HEK293 (cell line): ENCODE data around the gene C5AR2.

Experiments used
- GLIS2 ChIP-seq: fragments of 450-650 bp; formaldehyde crosslinking; IDR thresholded peaks from 2 replicates; pipeline ENCODE4 v1.5.1; 2016; ENCODE audit warnings: missing biosample characterization, missing genetic modification characterization
- HOXA7 ChIP-seq: sonication (generic); formaldehyde crosslinking; IDR thresholded peaks from 2 replicates; pipeline ENCODE4 v1.8.1; 2022; ENCODE audit warnings: missing genetic modification reagents, borderline replicate concordance
- HOXD13 ChIP-seq: sonication (generic); formaldehyde crosslinking; IDR thresholded peaks from 2 replicates; pipeline ENCODE4 v1.8.0; 2022; ENCODE audit warnings: missing genetic modification reagents, borderline replicate concordance
- KLF7 ChIP-seq: fragments of 450-650 bp; formaldehyde crosslinking; IDR thresholded peaks from 2 replicates; pipeline ENCODE4 v1.5.1; 2016; ENCODE audit warnings: missing biosample characterization, missing genetic modification characterization, borderline replicate concordance
- MEIS1 ChIP-seq: sonication (generic); formaldehyde crosslinking; IDR thresholded peaks from 2 replicates; pipeline ENCODE4 v1.8.1; 2022; ENCODE audit warnings: missing genetic modification reagents, mild to moderate bottlenecking, borderline replicate concordance
- SCRT2 ChIP-seq: fragments of 450-650 bp; formaldehyde crosslinking; IDR thresholded peaks from 2 replicates; pipeline ENCODE4 v1.5.1; 2016; ENCODE audit warnings: missing biosample characterization, missing genetic modification characterization
- SETDB1 ChIP-seq: IDR thresholded peaks from one replicate; pipeline ENCODE4 v1.6.1; 2017; ENCODE audit warnings: mild to moderate bottlenecking, low read length, moderate library complexity, mixed read lengths; ENCODE audit not compliant: insufficient read length
- SP2 ChIP-seq: fragments of 450-650 bp; formaldehyde crosslinking; IDR thresholded peaks from 2 replicates; pipeline ENCODE4 v1.5.1; 2016; ENCODE audit warnings: missing biosample characterization, missing genetic modification characterization
- TCF7L2 ChIP-seq: IDR thresholded peaks from 2 replicates; pipeline ENCODE4 v1.6.1; 2011; ENCODE audit warnings: low read depth, mild to moderate bottlenecking, inconsistent platforms, low read length, moderate library complexity, borderline replicate concordance
- YY1 ChIP-seq: fragments of 450-650 bp; formaldehyde crosslinking; IDR thresholded peaks from 2 replicates; pipeline ENCODE4 v1.5.1; 2018; ENCODE audit warnings: missing biosample characterization, missing genetic modification characterization
- ZBTB48 ChIP-seq: fragments of 450-650 bp; formaldehyde crosslinking; IDR thresholded peaks from 2 replicates; pipeline ENCODE4 v1.5.1; 2016; ENCODE audit warnings: missing biosample characterization, missing genetic modification characterization
- ZFP69B ChIP-seq: fragments of 450-650 bp; formaldehyde crosslinking; IDR thresholded peaks from 2 replicates; pipeline ENCODE4 v1.5.1; 2016; ENCODE audit warnings: missing biosample characterization, missing genetic modification characterization
- ZNF2 ChIP-seq: fragments of 450-650 bp; formaldehyde crosslinking; IDR thresholded peaks from 2 replicates; pipeline ENCODE4 v1.5.1; 2016; ENCODE audit warnings: missing biosample characterization, missing genetic modification characterization
- ZNF335 ChIP-seq: fragments of 450-650 bp; formaldehyde crosslinking; conservative IDR thresholded peaks from 2 replicates; pipeline ENCODE4 v1.5.1; 2016; ENCODE audit warnings: missing biosample characterization, missing genetic modification characterization
- ZNF521 ChIP-seq: fragments of 450-650 bp; formaldehyde crosslinking; IDR thresholded peaks from 2 replicates; pipeline ENCODE4 v1.5.1; 2017; ENCODE audit warnings: missing biosample characterization, mild to moderate bottlenecking, missing genetic modification characterization
- ZNF558 ChIP-seq: fragments of 450-650 bp; formaldehyde crosslinking; IDR thresholded peaks from 2 replicates; pipeline ENCODE4 v1.5.1; 2016; ENCODE audit warnings: missing biosample characterization, missing genetic modification characterization
- ZNF658 ChIP-seq: fragments of 450-650 bp; formaldehyde crosslinking; IDR thresholded peaks from 2 replicates; pipeline ENCODE4; 2016; ENCODE audit warnings: missing biosample characterization, missing genetic modification characterization
- ZNF670 ChIP-seq: fragments of 450-650 bp; formaldehyde crosslinking; IDR thresholded peaks from 2 replicates; pipeline ENCODE4 v1.5.1; 2016; ENCODE audit warnings: missing biosample characterization, missing genetic modification characterization, low read depth
- ZNF768 ChIP-seq: fragments of 450-650 bp; formaldehyde crosslinking; IDR thresholded peaks from 2 replicates; pipeline ENCODE4 v1.5.1; 2018; ENCODE audit warnings: missing biosample characterization, mild to moderate bottlenecking, missing genetic modification characterization
- ZNF830 ChIP-seq: fragments of 450-650 bp; IDR thresholded peaks from 2 replicates; pipeline ENCODE4 v1.5.0; 2018; ENCODE audit warnings: missing biosample characterization, missing genetic modification characterization, low read depth, mild to moderate bottlenecking, moderate library complexity
- ZNF837 ChIP-seq: fragments of 450-650 bp; formaldehyde crosslinking; IDR thresholded peaks from 2 replicates; pipeline ENCODE4 v1.5.1; 2016; ENCODE audit warnings: missing biosample characterization, missing genetic modification characterization
- TF ChIP-seq, protein P1 (sequence below): fragments of 450-650 bp; formaldehyde crosslinking; conservative IDR thresholded peaks from 2 replicates; pipeline ENCODE4 v1.5.1; 2016; ENCODE audit warnings: low read depth, missing biosample characterization, missing genetic modification characterization
- TF ChIP-seq, protein P2 (sequence below): fragments of 450-650 bp; formaldehyde crosslinking; IDR thresholded peaks from 2 replicates; pipeline ENCODE4 v1.5.1; 2016; ENCODE audit warnings: missing biosample characterization, missing genetic modification characterization
- TF ChIP-seq, protein P3 (sequence below): fragments of 450-650 bp; formaldehyde crosslinking; IDR thresholded peaks from 2 replicates; pipeline ENCODE4 v1.5.1; 2016; ENCODE audit warnings: missing biosample characterization, missing genetic modification characterization
- TF ChIP-seq, protein P4 (sequence below): fragments of 450-650 bp; formaldehyde crosslinking; IDR thresholded peaks from 2 replicates; pipeline ENCODE4 v1.5.1; 2016; ENCODE audit warnings: missing biosample characterization, missing genetic modification characterization
- TF ChIP-seq, protein P5 (sequence below): fragments of 450-650 bp; formaldehyde crosslinking; IDR thresholded peaks from 2 replicates; pipeline ENCODE4 v1.5.1; 2016; ENCODE audit warnings: missing biosample characterization, missing genetic modification characterization
- TF ChIP-seq, protein P6 (sequence below): sonication (generic); formaldehyde crosslinking; IDR thresholded peaks from 2 replicates; pipeline ENCODE4 v1.8.1; 2022; ENCODE audit warnings: mild to moderate bottlenecking, moderate library complexity, missing genetic modification reagents

The C5AR2 gene

DNA sequence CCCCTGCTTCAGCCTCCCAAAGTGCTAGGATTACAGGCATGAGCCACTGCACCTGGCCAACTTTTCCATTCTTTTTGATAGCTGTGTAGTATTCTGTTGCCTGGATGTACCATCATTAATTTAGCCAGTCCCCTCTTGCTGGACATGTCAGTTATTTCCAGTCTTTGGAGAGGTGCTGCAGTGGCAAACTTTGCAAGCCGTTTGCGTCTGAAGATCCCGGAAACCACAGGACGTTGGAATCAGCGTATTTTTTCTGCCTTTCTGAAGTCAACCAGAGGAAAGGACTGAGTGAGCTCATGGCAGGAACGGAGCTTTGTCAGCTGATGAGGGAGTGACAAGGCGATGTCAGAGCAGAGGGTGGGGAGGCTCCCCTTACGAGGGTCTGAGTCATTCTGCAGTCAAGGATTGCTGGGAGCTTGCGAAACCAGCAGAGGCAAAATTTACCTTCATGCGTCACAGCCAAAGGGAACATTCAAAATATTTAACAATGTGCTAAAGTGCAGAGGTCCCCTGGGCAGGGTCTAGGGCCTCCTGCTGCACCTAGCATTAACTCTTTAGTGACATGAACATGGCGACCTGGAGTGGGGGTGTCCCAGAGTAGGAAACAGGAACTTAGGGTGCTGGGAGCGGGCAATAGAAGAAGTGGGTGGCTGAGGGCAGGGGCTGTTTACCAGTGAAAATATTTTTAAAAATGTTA, 16.7 kb upstream of the C5AR2 start (continued):
- TF ChIP-seq, protein P1, sequence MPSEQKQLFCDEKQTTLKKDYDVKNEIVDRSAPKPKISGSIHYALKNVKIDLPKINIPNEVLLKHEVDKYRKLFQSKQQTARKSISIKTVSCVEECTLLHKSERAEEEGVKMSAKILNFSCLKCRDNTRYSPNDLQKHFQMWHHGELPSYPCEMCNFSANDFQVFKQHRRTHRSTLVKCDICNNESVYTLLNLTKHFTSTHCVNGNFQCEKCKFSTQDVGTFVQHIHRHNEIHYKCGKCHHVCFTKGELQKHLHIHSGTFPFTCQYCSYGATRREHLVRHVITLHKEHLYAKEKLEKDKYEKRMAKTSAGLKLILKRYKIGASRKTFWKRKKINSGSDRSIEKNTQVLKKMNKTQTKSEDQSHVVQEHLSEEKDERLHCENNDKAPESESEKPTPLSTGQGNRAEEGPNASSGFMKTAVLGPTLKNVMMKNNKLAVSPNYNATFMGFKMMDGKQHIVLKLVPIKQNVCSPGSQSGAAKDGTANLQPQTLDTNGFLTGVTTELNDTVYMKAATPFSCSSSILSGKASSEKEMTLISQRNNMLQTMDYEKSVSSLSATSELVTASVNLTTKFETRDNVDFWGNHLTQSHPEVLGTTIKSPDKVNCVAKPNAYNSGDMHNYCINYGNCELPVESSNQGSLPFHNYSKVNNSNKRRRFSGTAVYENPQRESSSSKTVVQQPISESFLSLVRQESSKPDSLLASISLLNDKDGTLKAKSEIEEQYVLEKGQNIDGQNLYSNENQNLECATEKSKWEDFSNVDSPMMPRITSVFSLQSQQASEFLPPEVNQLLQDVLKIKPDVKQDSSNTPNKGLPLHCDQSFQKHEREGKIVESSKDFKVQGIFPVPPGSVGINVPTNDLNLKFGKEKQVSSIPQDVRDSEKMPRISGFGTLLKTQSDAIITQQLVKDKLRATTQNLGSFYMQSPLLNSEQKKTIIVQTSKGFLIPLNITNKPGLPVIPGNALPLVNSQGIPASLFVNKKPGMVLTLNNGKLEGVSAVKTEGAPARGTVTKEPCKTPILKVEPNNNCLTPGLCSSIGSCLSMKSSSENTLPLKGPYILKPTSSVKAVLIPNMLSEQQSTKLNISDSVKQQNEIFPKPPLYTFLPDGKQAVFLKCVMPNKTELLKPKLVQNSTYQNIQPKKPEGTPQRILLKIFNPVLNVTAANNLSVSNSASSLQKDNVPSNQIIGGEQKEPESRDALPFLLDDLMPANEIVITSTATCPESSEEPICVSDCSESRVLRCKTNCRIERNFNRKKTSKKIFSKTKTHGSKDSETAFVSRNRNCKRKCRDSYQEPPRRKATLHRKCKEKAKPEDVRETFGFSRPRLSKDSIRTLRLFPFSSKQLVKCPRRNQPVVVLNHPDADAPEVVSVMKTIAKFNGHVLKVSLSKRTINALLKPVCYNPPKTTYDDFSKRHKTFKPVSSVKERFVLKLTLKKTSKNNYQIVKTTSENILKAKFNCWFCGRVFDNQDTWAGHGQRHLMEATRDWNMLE: no peak
- TF ChIP-seq, protein P2, sequence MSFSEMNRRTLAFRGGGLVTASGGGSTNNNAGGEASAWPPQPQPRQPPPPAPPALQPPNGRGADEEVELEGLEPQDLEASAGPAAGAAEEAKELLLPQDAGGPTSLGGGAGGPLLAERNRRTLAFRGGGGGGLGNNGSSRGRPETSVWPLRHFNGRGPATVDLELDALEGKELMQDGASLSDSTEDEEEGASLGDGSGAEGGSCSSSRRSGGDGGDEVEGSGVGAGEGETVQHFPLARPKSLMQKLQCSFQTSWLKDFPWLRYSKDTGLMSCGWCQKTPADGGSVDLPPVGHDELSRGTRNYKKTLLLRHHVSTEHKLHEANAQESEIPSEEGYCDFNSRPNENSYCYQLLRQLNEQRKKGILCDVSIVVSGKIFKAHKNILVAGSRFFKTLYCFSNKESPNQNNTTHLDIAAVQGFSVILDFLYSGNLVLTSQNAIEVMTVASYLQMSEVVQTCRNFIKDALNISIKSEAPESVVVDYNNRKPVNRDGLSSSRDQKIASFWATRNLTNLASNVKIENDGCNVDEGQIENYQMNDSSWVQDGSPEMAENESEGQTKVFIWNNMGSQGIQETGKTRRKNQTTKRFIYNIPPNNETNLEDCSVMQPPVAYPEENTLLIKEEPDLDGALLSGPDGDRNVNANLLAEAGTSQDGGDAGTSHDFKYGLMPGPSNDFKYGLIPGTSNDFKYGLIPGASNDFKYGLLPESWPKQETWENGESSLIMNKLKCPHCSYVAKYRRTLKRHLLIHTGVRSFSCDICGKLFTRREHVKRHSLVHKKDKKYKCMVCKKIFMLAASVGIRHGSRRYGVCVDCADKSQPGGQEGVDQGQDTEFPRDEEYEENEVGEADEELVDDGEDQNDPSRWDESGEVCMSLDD (tag by site-specific recombination): 0 out of 2 replicates have a peak, but pooled peaks have one; percentile 12
- TF ChIP-seq ZFP69B (tag by site-specific recombination) (no peak), SCRT2 (tag by site-specific recombination) (no peak), HOXA7 (CRISPR knock-in tag) (no peak), ZNF670 (tag by site-specific recombination) (no peak), ZNF837 (tag by site-specific recombination) (no peak), KLF7 (tag by site-specific recombination) (no peak), ZNF658 (tag by site-specific recombination) (no peak), GLIS2 (tag by site-specific recombination) (0 out of 2 replicates have a peak, but pooled peaks have one; percentile 31), SP2 (tag by site-specific recombination) (no peak), SETDB1 (peak; percentile 53), ZNF2 (tag by site-specific recombination) (no peak), MEIS1 (CRISPR knock-in tag) (no peak), ZBTB48 (tag by site-specific recombination) (peak; percentile 86), HOXD13 (CRISPR knock-in tag) (no peak), ZNF521 (tag by site-specific recombination) (no peak), ZNF335 (peak; percentile 38; the same call in 1 of the 2 replicates), ZNF830 (tag by site-specific recombination) (no peak), YY1 (no peak), TCF7L2 (no peak), ZNF768 (tag by site-specific recombination) (no peak), ZNF558 (tag by site-specific recombination) (peak; percentile 11; the same call in 1 of the 2 replicates)
- TF ChIP-seq, protein P3, sequence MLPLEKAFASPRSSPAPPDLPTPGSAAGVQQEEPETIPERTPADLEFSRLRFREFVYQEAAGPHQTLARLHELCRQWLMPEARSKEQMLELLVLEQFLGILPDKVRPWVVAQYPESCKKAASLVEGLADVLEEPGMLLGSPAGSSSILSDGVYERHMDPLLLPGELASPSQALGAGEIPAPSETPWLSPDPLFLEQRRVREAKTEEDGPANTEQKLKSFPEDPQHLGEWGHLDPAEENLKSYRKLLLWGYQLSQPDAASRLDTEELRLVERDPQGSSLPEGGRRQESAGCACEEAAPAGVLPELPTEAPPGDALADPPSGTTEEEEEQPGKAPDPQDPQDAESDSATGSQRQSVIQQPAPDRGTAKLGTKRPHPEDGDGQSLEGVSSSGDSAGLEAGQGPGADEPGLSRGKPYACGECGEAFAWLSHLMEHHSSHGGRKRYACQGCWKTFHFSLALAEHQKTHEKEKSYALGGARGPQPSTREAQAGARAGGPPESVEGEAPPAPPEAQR (tag by site-specific recombination): no peak
- TF ChIP-seq, protein P4, sequence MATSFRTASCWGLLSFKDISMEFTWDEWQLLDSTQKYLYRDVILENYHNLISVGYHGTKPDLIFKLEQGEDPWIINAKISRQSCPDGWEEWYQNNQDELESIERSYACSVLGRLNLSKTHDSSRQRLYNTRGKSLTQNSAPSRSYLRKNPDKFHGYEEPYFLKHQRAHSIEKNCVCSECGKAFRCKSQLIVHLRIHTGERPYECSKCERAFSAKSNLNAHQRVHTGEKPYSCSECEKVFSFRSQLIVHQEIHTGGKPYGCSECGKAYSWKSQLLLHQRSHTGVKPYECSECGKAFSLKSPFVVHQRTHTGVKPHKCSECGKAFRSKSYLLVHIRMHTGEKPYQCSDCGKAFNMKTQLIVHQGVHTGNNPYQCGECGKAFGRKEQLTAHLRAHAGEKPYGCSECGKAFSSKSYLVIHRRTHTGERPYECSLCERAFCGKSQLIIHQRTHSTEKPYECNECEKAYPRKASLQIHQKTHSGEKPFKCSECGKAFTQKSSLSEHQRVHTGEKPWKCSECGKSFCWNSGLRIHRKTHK (tag by site-specific recombination): no peak
- TF ChIP-seq, protein P5, sequence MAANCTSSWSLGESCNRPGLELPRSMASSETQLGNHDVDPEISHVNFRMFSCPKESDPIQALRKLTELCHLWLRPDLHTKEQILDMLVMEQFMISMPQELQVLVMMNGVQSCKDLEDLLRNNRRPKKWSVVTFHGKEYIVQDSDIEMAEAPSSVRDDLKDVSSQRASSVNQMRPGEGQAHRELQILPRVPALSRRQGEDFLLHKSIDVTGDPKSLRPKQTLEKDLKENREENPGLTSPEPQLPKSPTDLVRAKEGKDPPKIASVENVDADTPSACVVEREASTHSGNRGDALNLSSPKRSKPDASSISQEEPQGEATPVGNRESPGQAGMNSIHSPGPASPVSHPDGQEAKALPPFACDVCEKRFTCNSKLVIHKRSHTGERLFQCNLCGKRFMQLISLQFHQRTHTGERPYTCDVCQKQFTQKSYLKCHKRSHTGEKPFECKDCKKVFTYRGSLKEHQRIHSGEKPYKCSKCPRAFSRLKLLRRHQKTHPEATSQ (tag by site-specific recombination): no peak
- TF ChIP-seq, protein P6, sequence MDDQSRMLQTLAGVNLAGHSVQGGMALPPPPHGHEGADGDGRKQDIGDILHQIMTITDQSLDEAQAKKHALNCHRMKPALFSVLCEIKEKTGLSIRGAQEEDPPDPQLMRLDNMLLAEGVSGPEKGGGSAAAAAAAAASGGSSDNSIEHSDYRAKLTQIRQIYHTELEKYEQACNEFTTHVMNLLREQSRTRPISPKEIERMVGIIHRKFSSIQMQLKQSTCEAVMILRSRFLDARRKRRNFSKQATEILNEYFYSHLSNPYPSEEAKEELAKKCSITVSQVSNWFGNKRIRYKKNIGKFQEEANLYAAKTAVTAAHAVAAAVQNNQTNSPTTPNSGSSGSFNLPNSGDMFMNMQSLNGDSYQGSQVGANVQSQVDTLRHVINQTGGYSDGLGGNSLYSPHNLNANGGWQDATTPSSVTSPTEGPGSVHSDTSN (CRISPR knock-in tag): no peak
